RWPE2 (cell line): ENCODE results near the gene ACO1.
"Not testable (repeated sequence)": the region's sequence is repeated elsewhere in the genome, so short reads cannot be mapped to it uniquely, and the experiment has no call there.

Experiments
- ATAC-seq: fragments of 200-7000 bp; cut with Tn5 transposase; 3 replicates; pipeline ENCODE4 v1.9.1; 2021; ENCODE audit warnings: low read depth
- DNase-seq: peaks from one replicate; pipeline ENCODE4 v3.0.0-alpha.2; 2020; ENCODE audit warnings: low spot score
- H3K27ac ChIP-seq: fragments of 450-650 bp; 2 replicates; pipeline ENCODE4 v1.5.1; 2017; ENCODE audit warnings: mild to moderate bottlenecking; ENCODE audit not compliant: poor library complexity, severe bottlenecking
- H3K27me3 ChIP-seq: fragments of 250-450 bp; sonication (Bioruptor Pico); 2 replicates; pipeline ENCODE4 v1.5.1; 2021; ENCODE audit warnings: mild to moderate bottlenecking, moderate library complexity; ENCODE audit not compliant: insufficient read depth, poor library complexity, severe bottlenecking
- H3K36me3 ChIP-seq: fragments of 250-450 bp; sonication (Bioruptor Pico); 2 replicates; pipeline ENCODE4 v1.5.1; 2020; ENCODE audit warnings: low read depth, mild to moderate bottlenecking, moderate library complexity
- H3K4me1 ChIP-seq: fragments of 250-450 bp; sonication (Bioruptor Pico); 2 replicates; pipeline ENCODE4 v1.5.1; 2021; ENCODE audit warnings: mild to moderate bottlenecking, moderate library complexity; ENCODE audit not compliant: insufficient read depth, poor library complexity, severe bottlenecking
- H3K4me3 ChIP-seq: fragments of 250-450 bp; sonication (Bioruptor Pico); 2 replicates; pipeline ENCODE4 v1.5.1; 2021; ENCODE audit warnings: mild to moderate bottlenecking, moderate library complexity; ENCODE audit not compliant: severe bottlenecking
- H3K9me3 ChIP-seq: fragments of 250-450 bp; sonication (Bioruptor Pico); 2 replicates; pipeline ENCODE4 v1.5.1; 2021; ENCODE audit warnings: mild to moderate bottlenecking, moderate library complexity; ENCODE audit not compliant: severe bottlenecking
- TF ChIP-seq, protein P1 (sequence below): fragments of 450-650 bp; IDR thresholded peaks from one replicate; pipeline ENCODE4 v1.5.1; 2017; ENCODE audit warnings: mild to moderate bottlenecking, moderate library complexity; ENCODE audit not compliant: poor library complexity, severe bottlenecking

Gene ACO1

DNA sequence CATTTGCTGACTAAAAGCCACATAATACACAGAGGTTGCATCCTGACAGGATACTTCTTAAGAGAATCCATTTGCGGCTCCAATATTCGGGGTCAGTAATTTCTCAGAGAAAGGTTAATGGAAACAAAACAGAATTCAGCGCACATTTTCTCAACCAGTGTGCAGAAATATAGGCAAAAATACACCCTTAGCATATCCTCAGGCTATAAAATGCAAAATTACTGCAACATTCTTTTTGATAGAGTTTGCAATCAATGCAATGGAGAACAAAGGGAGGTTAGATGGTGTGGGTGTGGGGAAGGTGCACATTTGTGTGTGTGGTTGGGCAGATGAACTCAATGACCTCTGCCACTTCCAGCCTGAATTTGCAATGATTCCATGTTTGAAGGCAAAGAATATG lies 35.4 kb upstream of the ACO1 start:
- Histone ChIP-seq H3K27me3 (no peaks in the 10 kb centered on the region), H3K27ac (no peak overlapping the region), H3K4me1 (no peaks in the 10 kb centered on the region), H3K36me3 (no peaks in the 10 kb centered on the region), H3K9me3 (no peaks in the 10 kb centered on the region), H3K4me3 (no peak overlapping the region)
- DNase-seq (no peak), ATAC-seq (no peak)
- TF ChIP-seq, protein P1, sequence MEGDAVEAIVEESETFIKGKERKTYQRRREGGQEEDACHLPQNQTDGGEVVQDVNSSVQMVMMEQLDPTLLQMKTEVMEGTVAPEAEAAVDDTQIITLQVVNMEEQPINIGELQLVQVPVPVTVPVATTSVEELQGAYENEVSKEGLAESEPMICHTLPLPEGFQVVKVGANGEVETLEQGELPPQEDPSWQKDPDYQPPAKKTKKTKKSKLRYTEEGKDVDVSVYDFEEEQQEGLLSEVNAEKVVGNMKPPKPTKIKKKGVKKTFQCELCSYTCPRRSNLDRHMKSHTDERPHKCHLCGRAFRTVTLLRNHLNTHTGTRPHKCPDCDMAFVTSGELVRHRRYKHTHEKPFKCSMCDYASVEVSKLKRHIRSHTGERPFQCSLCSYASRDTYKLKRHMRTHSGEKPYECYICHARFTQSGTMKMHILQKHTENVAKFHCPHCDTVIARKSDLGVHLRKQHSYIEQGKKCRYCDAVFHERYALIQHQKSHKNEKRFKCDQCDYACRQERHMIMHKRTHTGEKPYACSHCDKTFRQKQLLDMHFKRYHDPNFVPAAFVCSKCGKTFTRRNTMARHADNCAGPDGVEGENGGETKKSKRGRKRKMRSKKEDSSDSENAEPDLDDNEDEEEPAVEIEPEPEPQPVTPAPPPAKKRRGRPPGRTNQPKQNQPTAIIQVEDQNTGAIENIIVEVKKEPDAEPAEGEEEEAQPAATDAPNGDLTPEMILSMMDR: no peak

DNA sequence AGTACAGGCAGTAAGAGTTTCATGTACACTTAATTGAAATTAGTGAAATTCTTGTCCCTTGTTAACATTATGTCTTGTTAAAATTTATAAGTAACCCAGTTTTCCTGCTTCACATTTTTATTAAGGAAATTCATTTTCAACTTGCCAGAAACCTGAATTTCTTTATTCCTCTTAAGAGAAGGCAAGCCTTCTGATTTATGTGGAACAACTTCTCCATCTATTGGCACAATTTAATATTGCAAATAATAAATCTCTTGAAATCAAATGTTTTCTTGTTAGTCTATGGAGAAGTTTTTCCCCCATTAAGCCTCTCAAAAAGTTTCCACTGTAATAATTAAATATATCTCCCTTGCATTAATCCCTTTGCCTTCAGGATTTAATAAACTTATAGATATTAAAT lies 33.8 kb upstream of the ACO1 start:
- no peaks in the 10 kb centered on the region for H3K9me3 ChIP-seq
- ATAC-seq: no peak
- no peaks in the 10 kb centered on the region for H3K27me3 ChIP-seq
- no peak overlapping the region for H3K27ac ChIP-seq
- no peak overlapping the region for H3K4me3 ChIP-seq
- DNase-seq: no peak
- H3K36me3 ChIP-seq: no peaks in the 10 kb centered on the region
- H3K4me1 ChIP-seq: no peaks in the 10 kb centered on the region
- TF ChIP-seq, protein P1: peak; percentile 58

DNA sequence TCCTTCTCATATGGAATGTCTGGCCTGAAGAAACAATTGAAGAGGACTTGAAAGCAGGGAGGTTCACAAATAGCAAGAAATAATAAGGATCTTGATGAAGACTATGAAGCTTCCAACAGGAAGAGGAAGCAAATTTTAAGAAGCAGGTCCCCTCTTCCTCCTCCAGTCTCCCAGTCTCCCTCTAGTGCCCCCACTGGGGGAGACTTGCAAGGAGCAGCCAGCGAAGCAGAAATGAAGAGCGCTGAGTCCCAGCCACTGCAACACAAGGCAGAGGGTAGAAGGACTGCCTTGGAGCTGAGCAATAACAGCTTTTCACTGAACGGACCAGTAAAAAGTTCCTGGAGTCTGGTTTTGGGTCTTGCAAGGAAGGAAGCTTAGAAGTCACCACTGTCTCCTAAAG lies 32.6 kb upstream of the ACO1 start:
- TF ChIP-seq, protein P1: no peak
- ATAC-seq (no peak), DNase-seq (no peak)
- no peaks in the 10 kb centered on the region for H3K27me3 ChIP-seq
- H3K27ac ChIP-seq: no peak overlapping the region
- H3K4me3 ChIP-seq: no peak overlapping the region
- no peaks in the 10 kb centered on the region for H3K4me1 ChIP-seq
- no peaks in the 10 kb centered on the region for H3K9me3 ChIP-seq
- H3K36me3 ChIP-seq: no peaks in the 10 kb centered on the region

DNA sequence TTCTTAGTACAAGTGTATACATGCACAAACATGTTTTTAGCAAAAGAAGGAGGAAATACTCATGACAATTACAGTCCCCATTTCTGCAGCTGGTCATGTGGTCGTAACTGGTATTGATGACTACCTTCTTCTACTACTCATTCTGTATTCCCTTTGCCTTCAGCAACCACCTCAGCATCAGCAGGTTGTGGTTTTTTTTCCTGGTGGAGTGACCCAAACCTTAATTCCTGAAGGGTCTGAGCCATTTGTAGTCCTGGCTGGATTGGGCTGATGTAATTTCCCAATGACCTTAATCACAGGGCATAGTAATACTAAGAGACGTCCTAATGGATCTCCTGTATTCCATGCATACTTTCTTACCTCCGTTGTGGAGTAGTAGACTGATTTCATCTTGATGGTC lies 31.0 kb upstream of the ACO1 start:
- H3K36me3 ChIP-seq, ATAC-seq, H3K9me3 ChIP-seq, H3K4me3 ChIP-seq, H3K4me1 ChIP-seq, H3K27me3 ChIP-seq, H3K27ac ChIP-seq, DNase-seq: not testable (repeated sequence)

DNA sequence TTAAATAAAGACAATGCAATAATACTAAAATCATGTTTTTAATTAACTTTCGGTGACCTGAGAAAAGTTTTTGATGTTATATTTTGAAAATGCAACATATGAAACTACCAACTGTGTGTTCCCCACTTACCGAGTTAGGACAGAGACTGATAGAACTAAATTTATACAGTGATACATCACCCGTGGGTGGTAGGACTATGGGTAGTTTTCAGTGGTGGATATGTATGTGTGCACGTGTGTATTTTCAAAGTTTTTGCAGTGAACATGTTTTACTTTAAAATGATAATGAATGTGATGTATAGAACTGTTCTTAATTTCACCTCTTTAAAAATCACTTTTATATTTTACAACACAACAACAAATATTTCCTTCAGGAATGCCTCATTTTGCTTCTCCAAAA lies 25.0 kb upstream of the ACO1 start:
- no peak for ATAC-seq
- no peaks in the 10 kb centered on the region for H3K9me3 ChIP-seq

More for the DNA sequence above, 25.0 kb upstream of the ACO1 start:
- TF ChIP-seq, protein P1: no peak
- no peak for DNase-seq
- Histone ChIP-seq H3K36me3 (no peaks in the 10 kb centered on the region), H3K4me3 (no peak overlapping the region), H3K4me1 (no peaks in the 10 kb centered on the region), H3K27ac (no peak overlapping the region), H3K27me3 (peaks cover 9% of the 10 kb centered on the region)
